HUES48 (cell line): ENCODE results near the gene ZNF605.
"Not testable (repeated sequence)": the region's sequence is repeated elsewhere in the genome, so short reads cannot be mapped to it uniquely, and the experiment has no call there.

Experiments used
- H3K27ac ChIP-seq: one replicate; pipeline ENCODE4 v1.7.0; 2013; ENCODE audit warnings: low read depth, low read length, inconsistent platforms
- H3K27me3 ChIP-seq: 2 replicates; pipeline ENCODE4 v1.6.1; 2013; ENCODE audit warnings: mild to moderate bottlenecking, low read length; ENCODE audit not compliant: control insufficient read depth, insufficient read depth
- H3K36me3 ChIP-seq: 2 replicates; pipeline ENCODE4 v1.6.1; 2013; ENCODE audit warnings: low read length; ENCODE audit not compliant: control insufficient read depth, insufficient read depth
- H3K4me1 ChIP-seq: 2 replicates; pipeline ENCODE4 v1.6.1; 2013; ENCODE audit warnings: mild to moderate bottlenecking, low read length; ENCODE audit not compliant: control insufficient read depth, insufficient read depth
- H3K4me3 ChIP-seq: 2 replicates; pipeline ENCODE4 v1.5.1; 2013; ENCODE audit warnings: mild to moderate bottlenecking, low read depth, low read length
- H3K9ac ChIP-seq: 2 replicates; pipeline ENCODE4 v1.6.1; 2013; ENCODE audit warnings: mild to moderate bottlenecking, low read depth, low read length, moderate library complexity
- H3K9me3 ChIP-seq: 2 replicates; pipeline ENCODE4 v1.6.1; 2013; ENCODE audit warnings: low read length; ENCODE audit not compliant: control insufficient read depth, insufficient read depth

ZNF605 gene

DNA sequence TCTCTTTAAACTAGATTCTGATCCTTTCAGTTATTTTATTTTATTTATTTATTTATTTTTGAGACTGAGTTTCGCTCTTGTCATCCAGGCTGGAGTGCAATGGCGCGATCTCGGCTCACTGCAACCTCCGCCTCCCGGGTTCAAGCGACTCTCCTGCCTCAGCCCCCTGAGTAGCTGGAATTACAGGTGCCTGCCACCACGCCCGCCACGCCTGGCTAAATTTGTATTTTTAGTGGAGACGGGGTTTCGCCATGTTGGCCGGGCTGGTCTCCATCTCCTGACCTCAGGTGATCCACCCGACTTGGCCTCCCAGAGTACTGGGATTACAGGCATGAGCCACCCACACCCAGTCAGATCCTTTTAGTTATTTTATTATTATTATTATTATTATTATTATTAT lies 5.7 kb upstream of the ZNF605 start:
- not testable (repeated sequence) for H3K4me1 ChIP-seq, H3K27ac ChIP-seq, H3K4me3 ChIP-seq, H3K27me3 ChIP-seq, H3K36me3 ChIP-seq, H3K9ac ChIP-seq
- H3K9me3 ChIP-seq = peaks cover 57% of the 10 kb centered on the region

DNA sequence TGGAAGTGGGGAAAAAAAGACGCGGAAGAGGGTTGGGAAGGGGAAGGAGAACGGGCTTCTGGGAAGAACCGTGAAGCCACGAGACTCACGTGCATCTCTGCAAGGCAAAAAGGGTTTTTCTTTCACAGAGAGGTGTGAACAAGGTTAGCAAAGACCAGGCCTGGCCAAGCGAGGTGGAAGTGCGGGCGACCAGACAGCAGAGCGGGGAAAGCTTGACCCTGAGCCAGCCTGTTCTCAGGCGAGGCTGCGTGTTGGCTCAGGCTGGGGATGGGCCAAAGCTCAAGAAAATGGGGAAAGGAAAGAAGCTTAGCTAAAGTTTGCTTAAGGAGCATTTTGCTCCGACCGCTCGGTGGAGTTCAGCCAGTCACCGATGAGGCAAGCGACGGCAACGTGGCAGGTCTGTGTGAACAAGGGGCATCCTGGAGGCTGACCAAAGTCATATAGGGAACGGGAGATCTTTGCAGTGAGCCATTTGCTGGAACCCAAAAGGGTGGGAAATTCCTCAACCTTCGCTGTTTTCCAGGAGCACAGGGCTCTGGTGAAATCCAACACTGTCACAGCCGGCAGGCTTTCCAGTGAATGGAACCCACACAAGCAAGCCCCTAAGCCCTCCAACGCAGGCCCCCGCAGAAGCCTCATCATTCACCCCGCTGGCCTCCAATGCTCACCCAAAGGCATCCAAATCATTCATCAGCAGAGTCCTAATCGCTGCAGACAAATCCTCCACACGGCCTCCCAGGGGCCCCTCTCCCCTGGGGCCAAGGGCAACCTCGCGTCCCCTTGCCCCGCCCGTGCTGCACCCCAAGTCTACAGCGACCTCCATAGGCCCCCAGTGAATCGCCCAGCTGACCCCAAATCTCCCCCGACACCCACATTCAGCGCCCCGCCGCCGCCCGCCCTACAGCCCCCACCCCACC lies 754 bp downstream of the ZNF605 start:
- peak overlapping the region; percentile 4 for H3K27ac ChIP-seq
- 0 out of 2 replicates have a peak overlapping the region, but pooled peaks have one; percentile 2 for H3K9ac ChIP-seq

DNA sequence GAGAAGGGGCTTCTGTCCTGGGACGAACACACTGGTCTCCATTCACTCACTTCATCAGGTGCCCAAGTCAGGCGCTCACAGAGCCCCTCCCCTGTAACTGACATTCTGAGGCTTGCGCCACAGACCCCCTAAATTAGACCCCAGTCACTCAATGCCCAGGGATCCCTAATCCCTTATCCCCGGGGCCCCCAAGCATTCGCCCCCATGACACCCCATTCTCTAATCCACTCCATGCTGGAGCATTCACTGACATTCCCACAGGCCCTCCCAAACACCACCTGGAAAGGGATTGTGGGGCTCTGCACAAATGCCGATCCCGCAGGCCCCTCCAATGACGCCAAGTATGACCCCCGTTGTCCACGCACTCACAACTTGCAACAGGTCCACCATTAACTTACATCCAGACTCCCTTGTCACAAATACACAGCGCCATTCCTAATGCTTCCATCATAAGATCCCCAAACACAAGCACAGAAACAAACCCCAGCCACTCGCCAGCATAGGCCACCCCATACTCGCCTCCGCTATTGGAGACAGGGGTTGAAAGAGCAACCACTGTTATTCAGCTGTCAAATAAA lies 1.5 kb downstream of the ZNF605 start:
- Histone ChIP-seq H3K4me1 (no peaks in the 10 kb centered on the region), H3K4me3 (peak overlapping the region; percentile 62), H3K36me3 (no peaks in the 10 kb centered on the region), H3K27ac (no peak overlapping the region), H3K9ac (no peak overlapping the region), H3K27me3 (no peaks in the 10 kb centered on the region), H3K9me3 (peaks cover 67% of the 10 kb centered on the region)

More for the DNA sequence above, 754 bp downstream of the ZNF605 start:
- H3K4me1 ChIP-seq = no peaks in the 10 kb centered on the region
- H3K9me3 ChIP-seq = peaks cover 62% of the 10 kb centered on the region
- peak overlapping the region; percentile 62 for H3K4me3 ChIP-seq
- no peaks in the 10 kb centered on the region for H3K36me3 ChIP-seq
- no peaks in the 10 kb centered on the region for H3K27me3 ChIP-seq

DNA sequence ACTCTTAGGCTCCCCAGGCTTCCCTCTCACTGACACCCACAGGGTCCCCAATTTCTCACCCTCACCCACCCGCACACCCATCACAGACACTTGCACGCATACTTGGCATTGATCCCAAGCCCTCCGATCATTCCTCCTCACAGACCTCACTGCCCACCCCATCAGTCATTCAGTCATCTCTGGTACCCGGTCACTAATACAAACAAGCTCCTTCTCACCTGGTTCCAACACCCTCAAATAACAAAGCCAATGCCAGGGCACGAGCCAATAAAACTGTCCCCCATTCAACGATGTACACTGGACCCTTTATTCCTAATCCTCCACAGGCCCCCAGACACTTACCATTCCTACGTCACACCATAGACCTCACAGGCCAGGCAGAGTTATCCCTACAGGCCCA lies 2.3 kb downstream of the ZNF605 start:
- H3K4me1 ChIP-seq = no peaks in the 10 kb centered on the region
- H3K9me3 ChIP-seq = peaks cover 67% of the 10 kb centered on the region
- H3K9ac ChIP-seq = no peak overlapping the region
- no peaks in the 10 kb centered on the region for H3K27me3 ChIP-seq
- H3K36me3 ChIP-seq = no peaks in the 10 kb centered on the region
- H3K27ac ChIP-seq = no peak overlapping the region
- H3K4me3 ChIP-seq = no peak overlapping the region; the same call in 1 of the 2 replicates

DNA sequence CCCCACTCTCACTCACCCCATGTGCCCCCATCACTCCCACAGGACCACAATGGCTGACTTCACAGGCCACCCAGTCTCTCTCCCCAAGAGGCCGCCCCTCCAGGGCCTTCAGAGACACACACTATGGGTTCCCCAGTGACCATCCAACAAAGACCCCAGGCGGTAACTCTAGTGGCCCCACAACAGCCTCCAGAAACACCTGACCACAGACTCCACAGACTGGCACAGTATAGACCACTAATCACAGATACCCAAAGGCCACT lies 3.0 kb downstream of the ZNF605 start:
- Histone ChIP-seq H3K4me3 (no peak overlapping the region), H3K9ac (no peak overlapping the region), H3K27ac (no peak overlapping the region), H3K36me3 (no peaks in the 10 kb centered on the region; the same call in 1 of the 2 replicates), H3K27me3 (no peaks in the 10 kb centered on the region), H3K9me3 (peaks cover 72% of the 10 kb centered on the region), H3K4me1 (no peaks in the 10 kb centered on the region)

DNA sequence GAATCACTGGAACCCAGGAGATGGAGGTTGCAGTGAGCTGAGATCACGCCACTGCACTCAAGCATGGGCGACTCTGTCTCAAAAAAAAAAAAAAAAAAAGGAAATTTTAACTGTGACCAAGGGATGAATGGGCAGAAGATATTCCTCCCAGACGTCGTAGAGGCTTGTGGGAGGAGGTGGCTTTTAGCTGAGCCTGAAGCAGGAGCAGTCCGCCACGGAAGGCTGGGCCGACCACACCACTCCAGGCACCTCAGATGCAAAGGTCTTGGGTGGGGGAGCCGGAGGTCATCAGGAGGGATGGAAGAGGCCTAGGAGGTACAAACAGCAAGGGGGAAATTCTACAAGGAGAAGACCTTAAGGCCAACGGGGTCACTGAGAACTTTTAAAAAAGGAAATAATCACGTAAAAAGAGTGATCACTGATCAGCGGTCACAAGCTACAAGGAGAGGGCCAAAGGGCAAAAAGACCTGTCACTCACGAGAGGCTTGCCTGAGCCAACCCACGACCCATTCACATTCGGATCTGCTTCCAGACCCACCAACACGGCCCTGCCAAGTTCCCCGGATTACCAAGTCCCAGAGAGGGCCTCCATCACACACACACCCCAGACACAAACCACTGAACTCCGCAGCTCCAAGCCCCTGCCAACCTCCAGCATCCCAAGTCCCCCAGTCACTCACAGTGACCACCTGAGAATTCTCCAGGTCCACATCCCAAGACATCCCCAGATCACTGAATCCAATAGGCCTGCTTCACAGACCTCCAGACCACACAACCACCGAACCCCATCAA lies 3.5 kb downstream of the ZNF605 start:
- Histone ChIP-seq H3K9me3 (peaks cover 75% of the 10 kb centered on the region), H3K36me3 (no peaks in the 10 kb centered on the region; the same call in 1 of the 2 replicates), H3K27ac (no peak overlapping the region), H3K4me3 (no peak overlapping the region), H3K27me3 (no peaks in the 10 kb centered on the region), H3K4me1 (no peaks in the 10 kb centered on the region), H3K9ac (no peak overlapping the region)

DNA sequence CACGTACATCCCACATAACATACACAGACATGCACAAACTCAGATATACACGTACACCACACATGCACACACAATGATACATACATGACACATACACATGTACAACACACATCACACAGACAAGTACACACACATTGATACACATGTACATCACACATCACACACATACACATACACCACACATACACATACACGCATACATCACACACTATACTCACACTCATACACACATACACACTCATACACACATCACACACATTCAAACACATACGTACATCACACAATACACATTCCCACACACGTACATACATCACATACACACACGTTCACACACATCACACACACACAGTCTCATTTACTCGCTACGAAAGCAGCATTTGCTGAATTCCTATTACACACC lies 4.5 kb downstream of the ZNF605 start:
- Histone ChIP-seq H3K9me3 (peaks cover 76% of the 10 kb centered on the region), H3K27me3 (no peaks in the 10 kb centered on the region), H3K4me1 (no peaks in the 10 kb centered on the region), H3K4me3 (peak overlapping the region; percentile 18), H3K9ac (no peak overlapping the region), H3K36me3 (no peaks in the 10 kb centered on the region; the same call in 1 of the 2 replicates), H3K27ac (no peak overlapping the region)

DNA sequence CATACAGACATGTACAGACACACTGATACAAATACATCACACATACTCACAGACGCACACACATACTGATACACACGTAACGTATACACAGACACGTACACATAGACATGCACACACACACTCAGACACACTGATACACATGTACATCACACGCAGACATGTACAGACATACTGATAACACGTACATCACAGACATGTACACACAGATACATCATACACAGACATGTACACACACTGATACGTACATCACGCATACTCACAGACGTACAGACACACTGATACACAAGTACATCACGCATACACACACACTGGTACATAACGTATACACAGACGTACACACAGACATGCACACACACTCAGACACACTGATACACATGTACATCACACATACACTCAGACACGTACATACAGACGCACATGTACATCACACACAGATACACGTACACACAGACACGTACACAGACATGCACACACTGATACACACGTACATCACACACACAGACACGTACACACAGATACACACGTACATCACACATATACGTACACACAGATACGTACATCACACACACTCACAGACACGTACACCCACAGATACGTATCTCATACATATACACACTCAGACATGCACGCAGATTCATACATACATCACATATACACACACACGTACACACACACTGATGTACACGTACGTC lies 5.1 kb downstream of the ZNF605 start:
- Histone ChIP-seq H3K9ac (no peak overlapping the region), H3K27ac (no peak overlapping the region), H3K36me3 (peaks cover under 1% of the 10 kb centered on the region; the same call in 1 of the 2 replicates), H3K27me3 (no peaks in the 10 kb centered on the region), H3K4me1 (no peaks in the 10 kb centered on the region), H3K4me3 (peak overlapping the region; percentile 18), H3K9me3 (peaks cover 79% of the 10 kb centered on the region)

DNA sequence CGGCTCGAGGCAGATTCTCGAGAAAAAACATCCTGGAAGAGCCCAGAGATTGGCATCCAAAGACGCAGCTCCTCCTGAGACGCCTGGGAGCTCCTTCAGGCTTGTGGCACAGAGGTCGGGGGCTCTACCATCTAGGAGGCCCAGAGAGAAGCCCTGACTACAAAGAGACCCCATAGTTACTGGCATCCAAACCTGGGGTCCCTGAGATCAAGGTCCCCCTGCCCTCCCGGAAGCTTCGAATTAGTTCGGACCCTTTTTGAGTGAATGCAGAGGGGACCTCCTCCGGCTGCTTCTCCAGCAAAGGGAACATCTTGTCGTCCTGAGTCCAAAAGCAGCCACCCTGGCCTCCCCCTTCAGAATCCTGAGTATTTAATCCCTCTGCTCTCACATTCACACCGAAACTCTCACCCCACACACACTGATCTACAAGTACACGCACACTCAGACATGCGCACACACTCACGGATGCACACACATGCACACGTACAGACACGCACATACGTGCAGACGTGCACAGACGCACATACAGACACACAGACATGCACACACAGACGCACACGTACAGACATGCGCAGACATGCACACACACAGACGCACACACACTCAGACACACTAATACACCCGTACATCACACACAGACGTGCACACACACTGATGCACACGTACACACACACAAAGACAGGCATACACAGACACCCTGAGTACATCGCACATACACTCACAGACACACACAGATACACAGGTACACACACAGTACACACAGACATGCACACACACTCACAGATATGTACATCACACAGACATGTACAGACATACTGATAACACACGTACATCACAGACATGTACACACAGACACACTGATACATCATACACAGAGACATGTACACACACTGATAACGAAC lies 5.9 kb downstream of the ZNF605 start:
- no peak overlapping the region for H3K27ac ChIP-seq
- peaks cover 87% of the 10 kb centered on the region for H3K9me3 ChIP-seq
- H3K27me3 ChIP-seq = no peaks in the 10 kb centered on the region
- H3K4me1 ChIP-seq = no peaks in the 10 kb centered on the region
- H3K9ac ChIP-seq = no peak overlapping the region
- peaks cover 6% of the 10 kb centered on the region; the same call in 1 of the 2 replicates for H3K36me3 ChIP-seq
- peak overlapping the region; percentile 15; the same call in 1 of the 2 replicates for H3K4me3 ChIP-seq
